DOHH2 (cell line): ENCODE data around the gene DDX39A.

Source experiments
- CTCF ChIP-seq: fragments of 200-600 bp; sonication (generic); IDR thresholded peaks from one replicate; pipeline ENCODE4 v1.5.1; 2014; ENCODE audit warnings: antibody characterized with exemption, mild to moderate bottlenecking, low read depth, low read length; ENCODE audit not compliant: poor library complexity, severe bottlenecking
- EZH2phosphoT487 ChIP-seq: fragments of 200-600 bp; sonication (generic); IDR thresholded peaks from 2 replicates; pipeline ENCODE4 v1.6.1; 2017; ENCODE audit warnings: borderline replicate concordance, mild to moderate bottlenecking, antibody characterized with exemption, low read length, moderate library complexity, mixed read lengths

GRCh38 chr19:14432791-14433553, 13.8 kb upstream of the DDX39A start, which contains the start of gene PKN1:
- TF ChIP-seq CTCF (no peak), EZH2phosphoT487 (no peak)
